Thyroid gland (tissue), 4 donors: ENCODE measurements around the gene STN1. TPM values are rescaled to one million over a fixed set of nuclear protein-coding genes. Genes with fewer than 3 reads are reported as not detected.
A peak's percentile ranks its signal among the peaks of the same experiment; 100 is the strongest.

Experiments
- DNase-seq, 2 donors: peaks; one replicate each; pipeline ENCODE4 v3.0.0-alpha.2; 2019
- H3K27ac ChIP-seq, 3 donors: fragments of 200-600 bp; sonication (generic); 1 replicate in 2 of 3; 2 replicates in 1 of 3; pipeline ENCODE4 v1.5.1; 2016 to 2019; ENCODE audit warnings: mild to moderate bottlenecking in 1 of 3, moderate library complexity in 1 of 3
- H3K27me3 ChIP-seq: fragments of 200-600 bp; sonication (generic); one replicate; pipeline ENCODE4 v1.5.1; 2019
- H3K36me3 ChIP-seq, 2 donors: fragments of 200-600 bp; sonication (generic); one replicate each; pipeline ENCODE4 v1.5.1; 2016 to 2019
- H3K4me1 ChIP-seq, 2 donors: fragments of 200-600 bp; sonication (generic); one replicate each; pipeline ENCODE4 v1.5.1; 2017 to 2019
- H3K4me3 ChIP-seq, 3 donors: fragments of 200-600 bp; sonication (generic); replicated peaks in 1 of 3; 1 replicate in 2 of 3; 2 replicates in 1 of 3; pipeline ENCODE4 v1.5.1; 2016; ENCODE audit warnings: mild to moderate bottlenecking in 1 of 3
- H3K9me3 ChIP-seq: fragments of 200-600 bp; sonication (generic); one replicate; pipeline ENCODE4 v1.5.1; 2017
- CTCF ChIP-seq, 6 experiments: fragments of 200-600 bp in 3 of 6; fragments of 450-650 bp in 3 of 6; sonication (generic) in 3 of 6; IDR thresholded peaks; one replicate each; pipeline ENCODE4 v1.5.1; 2016 to 2019; ENCODE audit warnings: antibody characterized with exemption in 6 of 6, mild to moderate bottlenecking in 2 of 6, inconsistent platforms in 1 of 6, moderate library complexity in 1 of 6
- POLR2A ChIP-seq, 2 donors: fragments of 450-650 bp; IDR thresholded peaks; one replicate each; pipeline ENCODE4 v1.6.1; 2017; ENCODE audit warnings: antibody characterized with exemption in 2 of 2, mild to moderate bottlenecking in 2 of 2, moderate library complexity in 1 of 2
- WGBS, 2 donors: methylation state at CpG; one replicate each; pipeline ENCODE4 v1.1.5; 2017; 5-methylcytosine and 5-hydroxymethylcytosine counted together
- intact Hi-C: fragments of 100-400 bp; cut with DNase I; formaldehyde crosslinking; loops from one replicate; pipeline ENCODE4 v1.15.1; 2023
- total RNA-seq, 4 donors: library from RNA; depleted of rRNA; stranded (reverse); fragments of >200 nt; gene quantifications; one replicate each; pipeline ENCODE4 v1.2.3, GENCODE V29; 2016

Gene STN1
- total RNA-seq, 4 donors from 2014 or later, result 20.7 to 37.1 (median 30.7) TPM

- Histone ChIP-seq H3K36me3 (peaks cover 0 to 10% of the 10 kb centered on the region in 2 donors), H3K27me3 (no peaks in the 10 kb centered on the region), H3K9me3 (no peaks in the 10 kb centered on the region), H3K27ac (no peak overlapping the region), H3K4me1 (peaks cover 0 to 12% of the 10 kb centered on the region in 2 donors), H3K4me3 (no peak overlapping the region)
- WGBS, 2 donors, result 85 to 92% methylated on average over 2 of the region's 2 CpGs
- intact Hi-C loops, result loop anchor here (5.0 kb wide), 1 partner anchor 318 kb away; no protein-coding TSS in a partner anchor
- no peak for DNase-seq
- TF ChIP-seq CTCF (IDR thresholded peaks at IDR 0.05), result no peak
Observed at GRCh38 chr10:103889121-103889720, 28.8 kb downstream of the STN1 start.

DNA sequence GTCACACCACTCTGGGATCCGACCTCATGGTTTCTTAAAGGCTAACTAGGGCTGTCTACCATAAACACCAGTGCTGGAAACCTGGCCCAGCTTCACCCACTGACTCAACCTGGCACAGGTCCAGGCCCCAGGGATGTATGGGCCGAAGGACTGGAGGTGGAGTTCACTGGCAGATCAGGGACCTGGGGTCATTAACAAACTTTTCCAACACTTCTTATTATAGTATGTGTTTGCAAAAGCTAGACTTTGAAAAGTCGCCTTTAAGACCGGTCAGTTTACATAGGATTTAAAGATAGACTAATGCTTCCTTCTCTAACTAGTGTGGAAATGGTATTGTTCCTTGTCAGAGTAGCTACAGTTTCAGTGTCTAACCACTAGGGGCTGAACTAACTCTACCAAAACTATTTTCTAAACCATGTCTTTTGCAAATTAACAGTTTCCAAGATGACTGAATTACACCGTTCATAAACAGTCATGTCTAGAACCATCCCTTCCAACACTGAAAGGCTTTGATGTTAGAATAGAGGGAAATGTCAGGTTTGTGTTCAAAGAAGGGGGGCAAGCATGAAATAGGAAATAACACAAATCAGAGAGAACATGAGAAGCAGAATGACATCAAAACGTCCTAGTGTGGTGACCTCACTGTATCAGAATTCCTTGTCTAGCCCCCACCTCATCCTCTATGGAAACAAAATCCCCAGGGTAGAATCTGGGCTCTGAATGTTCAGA is 29.7 kb downstream of the STN1 start:
- no peaks in the 10 kb centered on the region for H3K27me3 ChIP-seq
- peak; percentile 16 to 36 for DNase-seq
- H3K4me3 ChIP-seq, result no peak overlapping the region
- H3K9me3 ChIP-seq, result no peaks in the 10 kb centered on the region
- peaks cover 0 to 10% of the 10 kb centered on the region in 2 donors for H3K36me3 ChIP-seq
- WGBS, 2 donors, result 14 to 29% methylated on average over 6 of the region's 6 CpGs
- no peak for TF ChIP-seq POLR2A (IDR thresholded peaks at IDR 0.05)
- TF ChIP-seq CTCF (IDR thresholded peaks at IDR 0.05), result peak; percentile 70 to 87 (median 78)
- intact Hi-C loops, result loop anchor here (5.0 kb wide), 1 partner anchor 319 kb away; no protein-coding TSS in a partner anchor
- H3K4me1 ChIP-seq, result peaks cover 0 to 4% of the 10 kb centered on the region in 2 donors
- no peak overlapping the region for H3K27ac ChIP-seq

DNA sequence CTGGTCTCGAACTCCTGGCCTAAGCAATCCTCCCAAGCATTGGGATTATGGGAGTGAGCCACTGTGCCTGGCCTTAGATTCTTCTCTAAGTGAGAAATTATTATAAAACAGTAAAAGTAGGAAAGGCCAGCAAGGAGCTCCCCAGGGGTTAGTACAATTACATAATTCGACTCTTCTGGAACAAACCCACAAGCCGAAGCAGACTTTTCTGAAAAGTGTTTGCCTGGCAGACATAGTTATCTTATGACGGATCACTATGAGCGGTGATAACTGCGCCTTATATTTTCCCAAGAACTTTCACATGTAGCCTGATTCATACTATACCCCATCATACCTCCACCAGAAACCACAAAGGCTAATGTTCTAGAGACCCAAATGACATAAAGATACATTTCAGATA is 32.4 kb downstream of the STN1 start:
- DNase-seq, result no peak
- TF ChIP-seq CTCF (IDR thresholded peaks at IDR 0.05) (no peak), POLR2A (IDR thresholded peaks at IDR 0.05) (no peak)
- H3K4me3 ChIP-seq, result no peak overlapping the region
- peaks cover 0 to 4% of the 10 kb centered on the region in 2 donors for H3K4me1 ChIP-seq
- 77 to 90% methylated on average over 6 of the region's 6 CpGs for WGBS, 2 donors
- no peaks in the 10 kb centered on the region for H3K27me3 ChIP-seq
- H3K36me3 ChIP-seq, result peaks cover 7 to 11% of the 10 kb centered on the region in 2 donors
- intact Hi-C loops, result loop anchor here (5.0 kb wide), 1 partner anchor 322 kb away; no protein-coding TSS in a partner anchor
- no peak overlapping the region for H3K27ac ChIP-seq
- H3K9me3 ChIP-seq, result no peaks in the 10 kb centered on the region

- TF ChIP-seq POLR2A (IDR thresholded peaks at IDR 0.05) (no peak), CTCF (IDR thresholded peaks at IDR 0.05) (peak; percentile 26 to 81 (median 71))
- Histone ChIP-seq H3K4me3 (no peak overlapping the region), H3K4me1 (peaks cover 0 to 4% of the 10 kb centered on the region in 2 donors), H3K9me3 (no peaks in the 10 kb centered on the region), H3K27ac (peak overlapping the region in 1 of 3 donors; percentile 9), H3K27me3 (no peaks in the 10 kb centered on the region), H3K36me3 (peaks cover 7 to 11% of the 10 kb centered on the region in 2 donors)
- WGBS, 2 donors, result 37 to 39% methylated on average over 3 of the region's 3 CpGs
- intact Hi-C loops, result loop anchor here (5.0 kb wide), 2 partner anchors 172 to 323 kb away; no protein-coding TSS in a partner anchor
- DNase-seq, result peak; percentile 49 to 63
Observed at GRCh38 chr10:103884681-103885139, 33.3 kb downstream of the STN1 start.
